HG03439 (cell line): ENCODE data around the gene GABARAPL2.
"Not testable (repeated sequence)": the region's sequence is repeated elsewhere in the genome, so short reads cannot be mapped to it uniquely, and the experiment has no call there.

Experiments
- ATAC-seq: cut with Tn5 transposase; IDR thresholded peaks from one replicate; pipeline ENCODE4 v1.9.1; 2021; ENCODE audit warnings: mild to moderate bottlenecking, moderate library complexity; ENCODE audit not compliant: unreplicated experiment

Gene GABARAPL2, protein sequence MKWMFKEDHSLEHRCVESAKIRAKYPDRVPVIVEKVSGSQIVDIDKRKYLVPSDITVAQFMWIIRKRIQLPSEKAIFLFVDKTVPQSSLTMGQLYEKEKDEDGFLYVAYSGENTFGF

GRCh38 chr16:75566040-75566757 is at the start of gene GABARAPL2:
Gene GABARAPL2, plus strand, starts transcription at chr16:75566379. Its CDS starts 108 bp downstream, at chr16:75566487.
- ATAC-seq, result peak; percentile 67

DNA sequence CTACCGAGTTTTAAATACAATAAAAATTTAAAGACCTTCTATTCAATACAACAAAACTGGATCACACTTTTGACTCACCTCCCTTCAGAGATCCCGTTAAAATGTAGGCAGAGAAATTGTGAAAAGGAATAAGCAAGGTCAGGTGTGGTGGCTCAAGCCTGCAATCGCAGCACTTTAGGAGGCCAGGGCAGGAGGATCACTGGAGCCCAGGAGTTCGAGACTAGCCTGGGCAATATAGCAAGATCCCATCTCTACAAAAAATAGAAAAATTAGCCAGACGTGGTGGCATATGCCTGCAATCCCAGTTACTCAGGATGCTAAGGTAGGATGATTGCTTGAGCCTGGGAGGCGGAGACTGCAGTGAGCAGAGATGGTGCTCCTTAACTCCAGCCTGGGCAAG is 47.0 kb upstream of the GABARAPL2 start:
- ATAC-seq, result no peak

DNA sequence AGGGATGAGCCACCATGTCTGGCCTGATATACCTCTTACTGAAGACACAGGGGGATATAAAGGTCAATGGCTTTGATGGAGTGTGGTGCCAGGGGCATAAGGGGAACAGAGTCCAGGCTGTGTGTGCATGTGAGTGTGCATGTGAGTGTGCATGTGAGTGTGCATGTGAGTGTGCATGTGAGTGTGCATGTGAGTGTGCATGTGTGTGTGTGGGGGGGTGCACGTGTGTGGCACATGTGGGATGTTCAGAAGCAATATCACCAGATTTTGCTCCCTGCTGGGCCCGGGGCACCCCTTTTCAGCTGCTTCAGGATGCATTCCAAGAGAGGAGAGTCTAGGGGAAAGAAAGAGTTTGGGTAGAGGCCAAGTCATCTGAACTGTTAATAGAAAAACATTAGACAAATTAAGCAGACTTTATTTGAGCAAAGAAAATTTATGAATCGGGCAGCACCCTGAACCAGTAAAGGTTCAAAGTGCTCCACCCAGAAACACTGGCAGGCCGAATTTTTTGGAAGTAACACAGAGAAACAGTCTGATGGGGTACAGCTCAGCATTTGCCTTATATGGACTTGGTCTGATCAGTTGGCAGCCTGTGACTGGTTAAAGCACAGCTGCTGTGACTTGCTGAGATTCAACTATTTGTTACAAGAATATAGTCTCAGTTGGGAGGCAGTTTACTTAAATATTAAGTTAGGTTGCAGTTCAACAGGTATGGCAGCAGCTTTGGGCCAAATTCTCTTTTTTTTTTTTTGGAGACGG is 40.0 kb upstream of the GABARAPL2 start:
- no peak for ATAC-seq

GRCh38 chr16:75527825-75528299 is 38.3 kb upstream of the GABARAPL2 start:
- no peak for ATAC-seq

DNA sequence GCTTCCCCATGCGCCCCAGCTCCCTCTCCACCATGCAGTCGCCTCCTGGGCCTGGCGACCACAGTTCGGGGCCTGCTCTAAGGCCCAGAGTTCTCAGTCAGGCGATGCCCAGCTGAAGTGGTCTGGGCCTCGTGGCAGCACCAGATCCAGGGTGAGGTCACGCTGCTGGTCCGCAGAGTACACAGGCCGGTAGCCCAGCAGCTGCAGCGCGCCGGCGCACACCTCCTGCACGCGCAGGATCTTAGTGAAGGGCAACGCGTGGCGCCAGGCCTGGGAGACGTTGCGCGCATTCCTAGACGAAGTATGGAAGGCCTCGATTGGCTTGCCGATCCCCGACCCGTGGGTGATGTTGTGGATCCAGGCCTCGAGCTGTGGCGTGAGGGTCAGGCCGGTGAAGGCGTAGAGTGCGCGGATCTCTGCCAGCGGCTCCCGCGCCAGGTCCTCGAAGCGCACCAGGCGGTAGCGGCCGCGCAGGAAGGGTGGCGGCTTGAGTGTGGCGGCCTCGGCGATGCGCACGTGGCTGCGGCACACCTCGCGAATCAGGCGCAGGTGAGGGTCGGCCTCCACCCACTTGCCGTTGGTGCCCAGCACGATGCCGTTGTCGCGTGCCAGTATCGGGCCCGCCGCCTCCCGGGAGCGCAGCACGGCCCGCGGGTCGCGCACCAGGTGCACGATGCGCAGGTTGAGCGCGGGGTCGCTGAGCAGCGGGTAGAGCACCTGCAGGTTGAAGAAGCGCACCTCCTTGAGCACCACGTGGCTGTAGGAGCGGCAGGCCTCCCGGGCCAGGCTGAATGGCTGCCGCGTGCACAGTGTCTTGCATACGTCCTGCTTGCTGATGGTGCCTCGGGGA is 36.9 kb upstream of the GABARAPL2 start:
- ATAC-seq, result no peak

DNA sequence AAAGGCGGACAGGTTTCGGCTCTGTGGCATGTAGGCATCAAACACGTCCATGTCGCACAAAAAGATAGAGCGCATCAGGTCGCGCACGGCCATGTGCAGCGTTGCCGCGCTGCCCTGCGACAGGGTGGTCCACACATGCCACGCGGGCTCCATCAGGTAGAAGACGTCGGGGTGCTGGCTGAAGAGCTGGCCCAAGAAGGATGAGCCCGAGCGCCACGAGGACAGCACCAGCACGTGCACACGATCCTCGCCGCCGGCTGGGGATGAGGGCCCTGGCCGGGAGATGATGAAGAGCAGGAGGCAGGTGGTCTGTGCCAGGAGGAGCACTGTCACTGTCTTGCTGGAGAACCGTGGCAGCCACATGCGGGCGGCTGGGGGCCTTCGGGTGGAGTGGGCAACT is 36.2 kb upstream of the GABARAPL2 start:
- ATAC-seq, result no peak

DNA sequence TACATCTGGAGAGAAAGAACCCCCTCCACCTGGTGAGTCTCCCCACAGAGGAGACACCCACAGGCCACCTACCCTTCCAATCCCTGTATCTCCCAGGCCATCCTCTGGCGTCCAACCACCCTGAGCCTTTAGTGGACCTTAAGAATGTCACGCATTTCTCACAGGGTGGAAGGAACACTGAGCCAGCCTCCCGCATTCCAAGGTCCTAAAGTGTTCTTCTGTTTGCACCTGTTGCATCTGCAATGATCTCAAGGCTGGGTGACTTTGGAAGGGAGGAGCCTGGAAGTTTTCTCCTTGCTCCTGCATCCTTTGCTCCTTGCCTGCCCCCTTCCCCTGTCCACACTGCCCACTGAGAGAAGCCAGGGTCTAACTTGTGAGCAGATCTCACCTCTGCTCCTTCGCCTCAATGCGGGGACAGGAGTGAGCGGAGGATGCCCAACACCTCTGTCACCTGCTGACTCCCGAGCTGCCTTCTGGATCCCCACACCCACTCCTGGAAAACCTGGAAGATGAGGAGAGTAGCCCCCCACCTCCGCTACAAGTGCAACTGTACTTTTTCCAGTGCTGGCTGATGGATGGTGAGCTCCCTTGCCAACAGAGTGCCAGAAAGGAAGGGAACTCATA is 33.9 kb upstream of the GABARAPL2 start:
- no peak for ATAC-seq

DNA sequence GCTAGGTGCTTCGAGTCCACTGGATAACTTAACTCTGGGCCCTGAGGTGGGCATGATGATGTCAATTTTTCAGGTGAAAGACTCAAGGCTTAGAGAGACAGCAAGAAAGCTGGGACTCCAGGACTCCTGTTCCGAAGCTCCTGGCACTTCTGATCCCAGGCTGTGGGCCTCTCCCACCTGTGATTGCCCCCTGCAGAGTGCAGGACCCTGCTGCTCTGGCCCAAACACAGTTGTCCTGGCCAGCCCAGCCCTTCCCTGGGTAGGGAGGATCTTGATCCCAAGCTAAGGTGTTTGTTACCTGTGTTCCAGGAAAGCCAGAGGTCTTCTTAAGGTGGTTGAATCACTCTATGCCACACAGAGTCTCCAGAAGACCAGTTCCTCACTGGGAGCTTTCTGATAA is 33.4 kb upstream of the GABARAPL2 start:
- no peak for ATAC-seq

DNA sequence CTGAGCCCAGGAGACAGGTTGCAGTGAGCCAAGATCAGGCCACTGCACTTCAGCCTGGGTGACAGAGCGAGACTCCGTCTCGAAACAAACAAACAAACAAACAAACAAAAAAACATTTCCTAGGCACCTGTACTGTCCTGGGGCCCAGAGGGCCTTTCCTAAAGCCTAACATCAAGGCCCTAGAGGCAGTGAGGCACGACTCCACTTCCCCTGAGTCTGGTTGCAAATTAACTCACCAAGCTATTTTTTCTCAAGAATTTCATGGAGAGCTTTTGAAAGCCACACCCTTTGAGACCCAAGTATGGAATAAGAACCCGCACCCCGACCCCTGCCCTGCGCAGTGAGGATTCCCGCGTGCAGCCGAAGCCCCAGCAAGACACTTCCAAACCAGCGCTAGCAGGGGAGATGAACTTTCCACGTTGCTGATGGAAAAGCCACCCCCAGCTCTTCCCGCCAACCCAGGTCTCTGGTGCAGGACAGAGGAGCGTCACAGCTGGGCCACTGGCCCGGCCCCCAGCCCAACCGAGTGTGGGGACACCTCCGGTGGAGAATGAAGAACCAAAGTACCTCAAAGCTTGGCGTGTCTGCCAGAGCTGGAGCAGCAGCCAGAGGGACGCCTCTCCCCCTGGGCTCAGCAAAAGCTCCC is 31.5 kb upstream of the GABARAPL2 start:
- ATAC-seq, result no peak

- ATAC-seq, result no peak
Observed at GRCh38 chr16:75535211-75535843, 30.9 kb upstream of the GABARAPL2 start.

DNA sequence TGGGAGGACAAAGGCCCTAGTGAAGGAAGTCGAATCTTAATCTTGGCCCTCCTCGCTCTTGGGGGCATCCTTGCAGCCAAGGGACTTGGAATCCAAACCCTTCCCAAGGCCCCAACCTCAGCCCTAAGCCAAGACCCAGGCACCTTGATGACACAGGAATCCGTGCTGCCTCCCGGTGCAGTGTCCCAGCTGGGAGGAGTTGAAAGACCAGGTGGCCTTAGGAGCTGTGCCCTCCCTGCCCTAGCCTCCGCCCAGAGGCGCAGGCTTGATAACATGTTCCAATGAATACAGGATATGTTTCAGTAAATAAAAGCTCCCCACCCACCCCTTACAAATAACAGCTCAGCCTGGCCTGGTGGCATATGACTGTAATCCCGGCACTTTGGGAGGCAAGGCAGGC is 30.3 kb upstream of the GABARAPL2 start, which contains the start of gene CHST5:
Gene CHST5, minus strand, starts transcription at position 208 of the 400 bp plus-strand sequence. CDS start 5,724 bp downstream, outside the sequence.
- no peak for ATAC-seq

GRCh38 chr16:75537776-75538175 is 28.4 kb upstream of the GABARAPL2 start:
- ATAC-seq, result no peak

DNA sequence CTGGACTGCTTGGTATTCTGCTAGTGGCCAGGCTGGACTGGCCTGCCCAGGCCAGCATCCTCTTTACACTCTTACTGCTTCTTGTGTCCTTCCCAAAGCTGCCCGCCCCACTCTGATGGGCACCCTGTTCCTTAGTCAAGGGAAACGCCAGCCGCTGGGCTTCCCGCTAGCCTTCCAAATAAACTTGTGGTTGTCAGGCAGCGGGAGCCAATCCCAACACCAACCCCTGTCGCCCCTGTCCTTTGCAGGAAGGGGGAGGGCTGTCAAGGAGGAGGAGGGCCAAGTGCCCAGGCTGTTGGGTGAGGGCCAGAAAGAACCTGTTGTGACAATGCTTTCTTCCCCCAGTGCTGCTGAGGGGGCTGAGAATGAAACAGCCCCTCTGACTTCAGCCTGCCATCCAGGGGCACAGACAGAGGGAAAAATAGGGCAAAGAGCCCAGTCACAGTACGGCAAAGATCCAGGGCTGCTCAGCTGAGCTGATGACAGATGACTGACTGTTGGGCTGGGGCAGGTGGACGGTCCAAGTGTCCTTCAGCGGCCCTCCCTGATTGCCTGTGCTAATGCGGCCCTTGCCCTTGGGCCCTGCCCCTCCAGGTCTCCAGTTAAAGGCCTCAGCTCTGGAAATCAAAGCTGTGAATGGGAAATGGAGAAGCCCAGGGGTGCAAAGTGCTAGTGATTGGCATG is 27.2 kb upstream of the GABARAPL2 start:
- ATAC-seq, result not testable (repeated sequence)

GRCh38 chr16:75541236-75541635 is 24.9 kb upstream of the GABARAPL2 start:
- no peak for ATAC-seq

DNA sequence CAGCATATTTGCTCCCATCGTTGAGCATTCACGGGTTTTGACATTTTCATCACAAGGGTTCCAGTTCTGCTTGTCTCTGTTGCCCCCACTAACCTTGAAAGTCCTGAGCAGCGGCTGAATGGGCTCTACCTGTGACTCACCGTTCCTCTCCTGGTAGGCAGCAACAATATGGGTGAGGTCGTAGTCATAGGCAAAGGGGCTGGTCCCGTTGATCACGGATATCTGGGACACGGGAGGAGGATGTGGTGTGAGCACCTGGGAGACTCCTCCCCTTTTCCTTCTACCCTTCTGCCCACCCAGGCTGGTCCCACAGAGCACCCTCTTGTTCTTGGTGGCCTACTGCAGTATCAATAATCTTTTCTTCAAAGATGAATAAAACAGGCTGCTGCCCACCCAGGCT is 23.7 kb upstream of the GABARAPL2 start:
- not testable (repeated sequence) for ATAC-seq

GRCh38 chr16:75545879-75546278 is 20.3 kb upstream of the GABARAPL2 start:
- ATAC-seq, result not testable (repeated sequence)

- ATAC-seq, result no peak
Observed at GRCh38 chr16:75546293-75546692, 19.9 kb upstream of the GABARAPL2 start.

- not testable (repeated sequence) for ATAC-seq
Observed at GRCh38 chr16:75548456-75548855, 17.7 kb upstream of the GABARAPL2 start.

- no peak for ATAC-seq
Observed at GRCh38 chr16:75550211-75550662, 15.9 kb upstream of the GABARAPL2 start.
